Measurements from ENCODE around the gene PHF24. TPM values are rescaled to one million over a fixed set of nuclear protein-coding genes. Genes with fewer than 3 reads are reported as not detected.
"Not testable (repeated sequence)": the region's sequence is repeated elsewhere in the genome, so short reads cannot be mapped to it uniquely, and the experiment has no call there.

Gene PHF24
- total RNA-seq, 1 experiment from 2014 or later: not detected

- no peak for DNase-seq
- Mint-ChIP-seq H3K36me3 (ENCODE audit: insufficient read depth, unreplicated experiment) (peaks cover 20% of the 10 kb centered on the region), H3K27me3 (ENCODE audit: unreplicated experiment) (no peaks in the 10 kb centered on the region), H3K27ac (ENCODE audit: unreplicated experiment) (no peak overlapping the region), H3K4me1 (ENCODE audit: low read depth, unreplicated experiment) (no peaks in the 10 kb centered on the region), H3K9me3 (ENCODE audit: low read depth, unreplicated experiment) (peaks cover 7% of the 10 kb centered on the region), H3K4me3 (ENCODE audit: low read depth, unreplicated experiment) (no peak overlapping the region)
- CTCF ChIA-PET: no interaction called here
- BruUV-seq (replicated peaks): no TSS peak
- no peak for TF ChIP-seq CTCF (IDR thresholded peaks at IDR 0.05; ENCODE audit: unreplicated experiment)
- intact Hi-C loops (cut with micrococcal nuclease; ENCODE audit: unreplicated experiment): no loop called here
These were observed 52.4 kb downstream of the PHF24 start for GRCh38 chr9:35010351-35010958.

- BruUV-seq (replicated peaks): no TSS peak
- Mint-ChIP-seq H3K27me3 (ENCODE audit: unreplicated experiment) (no peaks in the 10 kb centered on the region), H3K4me1 (ENCODE audit: low read depth, unreplicated experiment) (no peaks in the 10 kb centered on the region), H3K36me3 (ENCODE audit: insufficient read depth, unreplicated experiment) (peaks cover 21% of the 10 kb centered on the region), H3K27ac (ENCODE audit: unreplicated experiment) (no peak overlapping the region), H3K4me3 (ENCODE audit: low read depth, unreplicated experiment) (no peak overlapping the region), H3K9me3 (ENCODE audit: low read depth, unreplicated experiment) (peaks cover 10% of the 10 kb centered on the region)
- CTCF ChIA-PET: no interaction called here
- TF ChIP-seq CTCF (IDR thresholded peaks at IDR 0.05; ENCODE audit: unreplicated experiment): no peak
- no peak for DNase-seq
- intact Hi-C loops (cut with micrococcal nuclease; ENCODE audit: unreplicated experiment): no loop called here
These were observed 56.4 kb downstream of the PHF24 start for GRCh38 chr9:35014517-35014916.

- H3K27me3 Mint-ChIP-seq (ENCODE audit: unreplicated experiment); BruUV-seq (replicated peaks); CTCF ChIA-PET; H3K4me1 Mint-ChIP-seq (ENCODE audit: low read depth, unreplicated experiment); intact Hi-C loops (cut with micrococcal nuclease; ENCODE audit: unreplicated experiment); H3K4me3 Mint-ChIP-seq (ENCODE audit: low read depth, unreplicated experiment); DNase-seq; H3K9me3 Mint-ChIP-seq (ENCODE audit: low read depth, unreplicated experiment); H3K27ac Mint-ChIP-seq (ENCODE audit: unreplicated experiment): not testable (repeated sequence)
- peaks cover 19% of the 10 kb centered on the region for H3K36me3 Mint-ChIP-seq (ENCODE audit: insufficient read depth, unreplicated experiment)
These were observed 65.4 kb downstream of the PHF24 start for GRCh38 chr9:35023443-35023842.

- no peak for DNase-seq
- no TSS peak for BruUV-seq (replicated peaks)
- peaks cover 10% of the 10 kb centered on the region for H3K4me1 Mint-ChIP-seq (ENCODE audit: low read depth, unreplicated experiment)
- no peak overlapping the region for H3K4me3 Mint-ChIP-seq (ENCODE audit: low read depth, unreplicated experiment)
- no peak overlapping the region for H3K27ac Mint-ChIP-seq (ENCODE audit: unreplicated experiment)
- H3K27me3 Mint-ChIP-seq (ENCODE audit: unreplicated experiment): no peaks in the 10 kb centered on the region
- intact Hi-C loops (cut with micrococcal nuclease; ENCODE audit: unreplicated experiment): no loop called here
- no peaks in the 10 kb centered on the region for H3K9me3 Mint-ChIP-seq (ENCODE audit: low read depth, unreplicated experiment)
- no peak for TF ChIP-seq CTCF (IDR thresholded peaks at IDR 0.05; ENCODE audit: unreplicated experiment)
- CTCF ChIA-PET: interaction anchor here (0.5 kb wide), 1 partner anchor 54 kb away, joined by 3 read pairs; no protein-coding TSS in a partner anchor
- peaks cover 26% of the 10 kb centered on the region for H3K36me3 Mint-ChIP-seq (ENCODE audit: insufficient read depth, unreplicated experiment)
These were observed 68.6 kb downstream of the PHF24 start for GRCh38 chr9:35026671-35027070.

GRCh38 chr9:35027374-35027773, 69.3 kb downstream of the PHF24 start:
- intact Hi-C loops (cut with micrococcal nuclease; ENCODE audit: unreplicated experiment): no loop called here
- H3K4me3 Mint-ChIP-seq (ENCODE audit: low read depth, unreplicated experiment): no peak overlapping the region
- no peak for TF ChIP-seq CTCF (IDR thresholded peaks at IDR 0.05; ENCODE audit: unreplicated experiment)
- H3K4me1 Mint-ChIP-seq (ENCODE audit: low read depth, unreplicated experiment): peaks cover 10% of the 10 kb centered on the region
- no peaks in the 10 kb centered on the region for H3K27me3 Mint-ChIP-seq (ENCODE audit: unreplicated experiment)
- no TSS peak for BruUV-seq (replicated peaks)
- peaks cover 26% of the 10 kb centered on the region for H3K36me3 Mint-ChIP-seq (ENCODE audit: insufficient read depth, unreplicated experiment)
- CTCF ChIA-PET: no interaction called here
- no peak overlapping the region for H3K27ac Mint-ChIP-seq (ENCODE audit: unreplicated experiment)
- no peak for DNase-seq
- H3K9me3 Mint-ChIP-seq (ENCODE audit: low read depth, unreplicated experiment): no peaks in the 10 kb centered on the region
